Measurements from ENCODE around the gene WASL.
A peak's percentile ranks its signal among the peaks of the same experiment; 100 is the strongest.
"Not testable (repeated sequence)": the region's sequence is repeated elsewhere in the genome, so short reads cannot be mapped to it uniquely, and the experiment has no call there.

The WASL gene

GRCh38 chr7:123741940-123742339, 6.9 kb downstream of the WASL start:
- no peak overlapping the region for H3K4me3 ChIP-seq (ENCODE audit: low read length)
- no peak for DNase-seq (ENCODE audit: low read depth, low spot score)

GRCh38 chr7:123738808-123739207, 10.0 kb downstream of the WASL start:
- no peak overlapping the region for H3K4me3 ChIP-seq (ENCODE audit: low read length)
- no peak for DNase-seq (ENCODE audit: low read depth, low spot score)

GRCh38 chr7:123738356-123738755, 10.4 kb downstream of the WASL start:
- DNase-seq (ENCODE audit: low read depth, low spot score): no peak

GRCh38 chr7:123737168-123737674, 11.6 kb downstream of the WASL start:
- not testable (repeated sequence) for DNase-seq (ENCODE audit: low read depth, low spot score)

More at GRCh38 chr7:123738356-123738755, 10.4 kb downstream of the WASL start:
- H3K4me3 ChIP-seq (ENCODE audit: low read length): no peak overlapping the region

GRCh38 chr7:123735539-123735938, 13.3 kb downstream of the WASL start:
- H3K4me3 ChIP-seq (ENCODE audit: low read length): no peak overlapping the region
- DNase-seq (ENCODE audit: low read depth, low spot score): no peak

More at GRCh38 chr7:123737168-123737674, 11.6 kb downstream of the WASL start:
- not testable (repeated sequence) for H3K4me3 ChIP-seq (ENCODE audit: low read length)

- no peak for DNase-seq (ENCODE audit: low read depth, low spot score)
Observed at GRCh38 chr7:123734498-123734897, 14.3 kb downstream of the WASL start.

GRCh38 chr7:123732413-123733091, 16.3 kb downstream of the WASL start:
- no peak overlapping the region for H3K4me3 ChIP-seq (ENCODE audit: low read length)
- no peak for DNase-seq (ENCODE audit: low read depth, low spot score)

More at GRCh38 chr7:123734498-123734897, 14.3 kb downstream of the WASL start:
- no peak overlapping the region for H3K4me3 ChIP-seq (ENCODE audit: low read length)

- DNase-seq (ENCODE audit: low read depth, low spot score): no peak
- no peak overlapping the region for H3K4me3 ChIP-seq (ENCODE audit: low read length)
Observed at GRCh38 chr7:123729218-123729578, 19.6 kb downstream of the WASL start.

- DNase-seq (ENCODE audit: low read depth, low spot score): no peak
- no peak overlapping the region for H3K4me3 ChIP-seq (ENCODE audit: low read length)
Observed at GRCh38 chr7:123727071-123727837, 21.5 kb downstream of the WASL start.

GRCh38 chr7:123725586-123726171, 23.1 kb downstream of the WASL start:
- H3K4me3 ChIP-seq (ENCODE audit: low read length): no peak overlapping the region
- no peak for DNase-seq (ENCODE audit: low read depth, low spot score)

GRCh38 chr7:123724817-123725253, 24.0 kb downstream of the WASL start:
- DNase-seq (ENCODE audit: low read depth, low spot score): peak; percentile 85
- H3K4me3 ChIP-seq (ENCODE audit: low read length): peak overlapping the region; percentile 30

GRCh38 chr7:123723913-123724312, 24.9 kb downstream of the WASL start:
- H3K4me3 ChIP-seq (ENCODE audit: low read length): no peak overlapping the region

GRCh38 chr7:123720527-123720926, 28.3 kb downstream of the WASL start:
- not testable (repeated sequence) for DNase-seq (ENCODE audit: low read depth, low spot score); H3K4me3 ChIP-seq (ENCODE audit: low read length)

More at GRCh38 chr7:123723913-123724312, 24.9 kb downstream of the WASL start:
- DNase-seq (ENCODE audit: low read depth, low spot score): no peak

- no peak for DNase-seq (ENCODE audit: low read depth, low spot score)
- peak overlapping the region; percentile 3 for H3K4me3 ChIP-seq (ENCODE audit: low read length)
Observed at GRCh38 chr7:123719197-123719721, 29.5 kb downstream of the WASL start.

GRCh38 chr7:123718773-123719172, 30.0 kb downstream of the WASL start:
- peak overlapping the region; percentile 3 for H3K4me3 ChIP-seq (ENCODE audit: low read length)
- DNase-seq (ENCODE audit: low read depth, low spot score): peak; percentile 62

GRCh38 chr7:123717689-123718088, 31.1 kb downstream of the WASL start:
- no peak overlapping the region for H3K4me3 ChIP-seq (ENCODE audit: low read length)
- DNase-seq (ENCODE audit: low read depth, low spot score): no peak

- DNase-seq (ENCODE audit: low read depth, low spot score): no peak
- H3K4me3 ChIP-seq (ENCODE audit: low read length): no peak overlapping the region
Observed at GRCh38 chr7:123716877-123717276, 31.9 kb downstream of the WASL start.

- no peak overlapping the region for H3K4me3 ChIP-seq (ENCODE audit: low read length)
- no peak for DNase-seq (ENCODE audit: low read depth, low spot score)
Observed at GRCh38 chr7:123715799-123716198, 33.0 kb downstream of the WASL start.

- H3K4me3 ChIP-seq (ENCODE audit: low read length): no peak overlapping the region
- DNase-seq (ENCODE audit: low read depth, low spot score): no peak
Observed at GRCh38 chr7:123715198-123715597, 33.6 kb downstream of the WASL start.
